CD4-positive, alpha-beta T cell treated with Interleukin-17A for 4 hours (primary cell): Measurements from ENCODE around the gene TMC7.

Source experiments
- DNase-seq: peaks from one replicate; pipeline ENCODE4 v3.0.0-alpha.2; 2020; ENCODE audit warnings: mixed read lengths

The TMC7 gene

DNA sequence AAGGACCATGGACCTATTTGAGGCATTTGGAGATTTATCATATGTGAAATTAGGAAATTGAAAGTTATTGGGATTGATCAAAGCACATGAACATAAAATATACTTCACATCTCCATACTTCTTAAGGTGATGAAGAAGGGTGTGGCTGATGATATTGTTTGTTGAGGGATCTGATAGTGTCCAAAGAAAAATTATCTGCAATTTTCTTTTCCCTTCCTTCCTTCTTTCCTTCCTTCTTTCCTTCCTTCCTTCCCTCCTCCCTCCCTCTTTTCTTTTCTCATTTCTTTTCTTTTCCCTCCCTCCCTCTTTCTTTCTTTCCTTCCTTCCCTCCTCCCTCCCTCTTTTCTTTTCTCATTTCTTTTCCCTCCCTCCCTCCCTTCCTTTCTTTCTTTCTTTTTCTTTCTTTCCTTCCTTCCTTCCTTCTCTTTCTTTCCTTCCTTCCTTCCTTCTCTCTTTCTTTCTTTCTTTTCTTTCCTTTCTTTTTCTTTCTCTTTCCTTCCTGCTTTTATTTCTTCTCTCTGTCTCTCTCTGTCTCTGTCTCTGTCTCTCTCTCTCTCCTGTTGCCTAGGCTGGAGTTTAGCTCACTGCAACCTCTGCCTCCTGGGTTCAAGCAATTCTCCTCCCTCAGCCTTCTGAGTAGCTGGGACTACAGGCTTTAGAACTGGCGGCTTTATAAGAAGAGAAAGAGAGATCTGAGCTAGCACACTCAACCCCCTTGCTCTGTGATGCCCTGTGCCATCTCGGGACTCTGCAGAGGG is 109.1 kb downstream of the TMC7 start:
- DNase-seq: no peak

DNA sequence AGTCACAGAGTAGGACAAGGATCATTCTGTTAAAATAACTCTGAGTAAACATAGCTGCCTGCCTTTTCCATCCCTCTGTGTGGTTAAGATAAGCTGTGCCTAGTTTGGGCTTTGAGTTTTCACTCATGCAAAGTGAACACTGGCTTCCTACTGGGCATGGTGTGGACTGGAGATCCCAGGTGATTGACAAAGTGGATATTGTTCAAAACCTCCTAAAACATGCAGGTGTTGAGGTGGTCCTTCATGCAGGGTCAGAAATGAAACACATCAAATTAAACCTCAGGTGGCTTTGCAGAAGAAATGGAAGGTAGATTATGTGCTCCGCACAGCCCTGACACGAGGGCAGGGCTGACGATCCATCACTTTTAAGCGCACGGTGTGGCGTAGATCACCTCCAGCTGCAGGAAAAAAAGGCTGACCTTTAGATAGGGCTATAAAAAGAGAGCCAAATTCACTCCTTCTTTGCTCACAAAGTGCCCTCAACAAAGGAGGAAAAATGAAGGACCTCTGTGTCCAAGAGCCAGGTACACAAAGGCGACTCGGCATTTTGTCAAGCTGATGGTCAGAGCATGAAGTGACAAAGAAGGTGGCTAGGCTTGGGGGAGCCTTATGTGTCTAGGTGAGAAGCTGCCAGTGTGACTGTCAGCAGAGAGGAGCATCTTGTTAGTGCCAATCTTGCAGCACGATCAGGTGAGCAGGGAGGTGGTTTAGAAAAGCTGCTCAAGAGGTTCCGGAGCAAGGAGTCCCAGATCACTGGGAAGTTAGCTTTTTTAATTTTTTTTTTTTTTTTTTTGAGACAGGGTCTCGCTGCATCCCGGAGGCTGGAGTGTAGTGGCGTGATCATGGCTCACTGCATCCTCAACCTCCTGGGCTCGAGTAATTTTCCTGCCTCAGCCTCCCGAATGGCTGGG is 110.2 kb downstream of the TMC7 start:
- no peak for DNase-seq

DNA sequence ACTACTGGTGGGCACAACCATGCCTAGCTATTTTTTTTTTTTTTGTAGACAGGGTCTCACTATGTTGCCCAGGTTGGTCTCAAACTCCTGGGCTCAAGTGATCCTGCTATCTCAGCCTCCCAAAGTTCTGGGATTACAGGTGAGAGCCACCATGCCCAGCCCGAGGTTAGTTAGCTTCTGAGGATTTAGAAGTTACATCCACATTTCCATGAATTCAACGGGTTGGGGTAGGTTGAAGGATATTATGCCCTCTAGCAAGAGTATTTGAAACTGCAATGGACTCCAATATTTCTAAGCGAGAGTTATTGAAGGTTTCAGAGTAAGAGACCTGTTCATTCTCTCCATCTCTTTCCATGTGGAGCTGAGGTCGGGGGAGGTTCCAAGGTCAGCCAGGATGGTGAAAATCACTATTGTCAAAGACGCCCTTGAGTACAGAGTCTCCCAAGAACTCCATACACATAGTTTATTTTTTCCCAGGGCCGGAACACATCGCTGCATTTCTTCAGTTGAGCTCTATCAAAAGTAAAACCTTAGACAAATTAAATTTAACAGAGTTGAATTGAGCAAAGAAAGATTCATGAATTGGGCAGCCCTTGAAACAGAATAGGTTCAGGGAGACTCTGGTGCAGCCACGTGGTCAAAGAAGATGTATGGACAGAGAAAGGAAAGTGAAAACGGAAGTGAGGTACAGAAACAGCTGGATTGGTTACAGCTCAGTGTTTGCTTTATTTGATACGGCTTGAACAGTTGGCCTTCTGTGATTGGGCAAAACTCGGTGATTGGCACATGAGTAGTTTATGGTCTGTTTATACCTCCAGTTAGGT is 111.0 kb downstream of the TMC7 start:
- no peak for DNase-seq

DNA sequence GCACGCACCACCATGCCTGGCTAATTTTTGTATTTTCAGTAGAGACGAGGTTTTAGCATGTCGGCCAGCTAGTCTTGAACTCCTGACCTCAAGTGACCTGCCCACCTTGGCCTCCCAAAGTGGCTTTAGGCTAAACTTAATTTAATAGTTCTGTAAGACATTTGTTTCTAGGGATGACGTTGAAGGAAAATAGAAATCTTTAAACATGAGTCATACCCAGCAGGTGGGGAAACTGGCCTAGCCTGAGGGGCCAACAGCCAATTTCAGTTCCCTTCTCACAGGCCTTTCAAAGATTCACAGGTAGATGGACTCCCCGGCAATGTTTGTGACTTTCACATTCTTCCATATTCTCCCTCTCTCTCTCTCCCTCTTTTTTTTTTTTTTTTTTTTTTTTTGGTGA is 111.9 kb downstream of the TMC7 start:
- DNase-seq: no peak

DNA sequence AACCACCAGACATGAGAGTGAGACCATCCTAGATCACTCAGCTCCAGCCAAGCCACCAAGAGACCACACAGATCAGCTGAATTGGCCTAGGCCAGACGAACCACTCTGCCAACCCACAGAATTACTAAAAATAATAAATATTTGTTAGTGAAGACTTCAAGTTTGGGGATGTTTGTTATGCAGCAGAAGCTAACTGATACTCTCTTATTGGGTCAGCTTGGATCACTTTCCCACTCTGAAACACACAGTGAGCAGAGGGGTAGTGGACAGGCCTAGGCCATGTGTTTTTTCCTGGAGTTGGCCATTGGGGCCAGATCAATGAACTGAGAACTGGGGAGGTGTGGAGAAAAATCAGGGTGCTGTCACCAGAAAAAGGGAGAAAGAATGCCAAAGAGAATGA is 114.4 kb downstream of the TMC7 start:
- DNase-seq: no peak

DNA sequence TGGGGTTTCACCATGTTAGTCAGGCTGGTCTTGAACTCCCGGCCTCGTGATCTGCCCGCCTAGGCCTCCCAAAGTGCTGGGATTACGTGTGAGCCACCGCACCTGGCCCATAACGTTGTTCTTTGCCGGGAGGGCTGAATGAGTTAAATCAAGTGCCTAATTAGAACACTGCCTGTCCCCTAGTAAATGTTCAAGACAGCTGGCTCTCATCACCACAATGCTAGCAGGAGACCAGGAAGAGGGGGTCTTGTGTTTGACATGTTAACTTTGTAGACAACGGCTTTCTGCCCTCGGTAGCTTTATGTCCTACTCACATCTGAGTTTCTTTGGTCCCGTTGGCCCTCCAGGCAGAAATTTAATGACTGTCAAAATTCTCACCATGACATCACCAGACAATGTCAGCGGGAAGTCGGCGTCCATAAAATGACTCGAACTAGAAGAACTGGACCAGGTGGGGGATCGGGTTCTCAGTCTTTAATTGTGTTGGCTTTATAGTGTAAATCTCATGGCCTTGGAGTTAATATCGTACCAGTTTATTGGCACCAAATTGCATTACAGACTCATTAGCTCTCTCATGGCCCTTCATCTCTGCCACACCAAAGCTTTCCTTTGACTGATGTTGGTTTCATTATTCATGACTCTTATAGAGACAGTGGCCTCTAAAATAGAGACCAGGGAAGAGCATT is 118.6 kb downstream of the TMC7 start:
- DNase-seq: no peak

DNA sequence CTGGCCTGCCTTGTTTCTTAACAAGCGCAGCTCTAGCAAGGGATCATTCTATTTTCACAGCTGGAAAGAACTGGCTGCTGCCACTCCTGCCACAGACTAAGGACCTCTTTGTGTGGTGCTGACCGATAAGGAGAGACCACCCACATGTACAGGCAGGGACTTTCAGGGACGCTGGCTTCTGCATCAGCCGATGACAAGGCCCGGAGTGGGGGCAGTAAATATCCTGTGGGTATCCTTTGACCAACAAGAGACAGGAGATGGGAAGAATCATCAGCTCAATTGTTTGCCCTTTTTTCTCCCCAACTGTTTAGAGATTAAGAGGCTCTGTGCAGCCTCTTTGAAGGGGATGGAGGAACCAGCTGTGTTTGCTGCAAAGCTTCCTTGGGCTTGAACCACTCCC is 120.9 kb downstream of the TMC7 start:
- no peak for DNase-seq

DNA sequence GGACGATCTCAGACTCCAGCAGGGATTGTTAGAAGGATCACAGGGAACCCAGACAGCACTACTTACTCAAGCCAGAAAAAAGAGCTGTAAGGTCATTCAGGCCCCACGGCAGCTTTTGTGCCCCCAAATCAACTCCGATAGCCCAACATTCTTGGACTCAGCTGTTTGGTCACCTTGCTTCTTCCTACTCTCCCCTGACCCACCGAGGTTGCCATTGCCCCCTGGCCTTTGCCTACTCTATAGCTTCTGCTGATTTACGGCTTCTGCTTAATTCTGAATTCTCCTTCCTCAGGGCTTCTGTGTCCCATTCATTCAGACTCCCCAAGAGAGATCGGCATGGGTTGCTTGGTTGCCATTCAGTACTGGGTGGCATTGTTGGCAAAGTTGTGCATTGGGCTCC is 121.4 kb downstream of the TMC7 start:
- DNase-seq: no peak

DNA sequence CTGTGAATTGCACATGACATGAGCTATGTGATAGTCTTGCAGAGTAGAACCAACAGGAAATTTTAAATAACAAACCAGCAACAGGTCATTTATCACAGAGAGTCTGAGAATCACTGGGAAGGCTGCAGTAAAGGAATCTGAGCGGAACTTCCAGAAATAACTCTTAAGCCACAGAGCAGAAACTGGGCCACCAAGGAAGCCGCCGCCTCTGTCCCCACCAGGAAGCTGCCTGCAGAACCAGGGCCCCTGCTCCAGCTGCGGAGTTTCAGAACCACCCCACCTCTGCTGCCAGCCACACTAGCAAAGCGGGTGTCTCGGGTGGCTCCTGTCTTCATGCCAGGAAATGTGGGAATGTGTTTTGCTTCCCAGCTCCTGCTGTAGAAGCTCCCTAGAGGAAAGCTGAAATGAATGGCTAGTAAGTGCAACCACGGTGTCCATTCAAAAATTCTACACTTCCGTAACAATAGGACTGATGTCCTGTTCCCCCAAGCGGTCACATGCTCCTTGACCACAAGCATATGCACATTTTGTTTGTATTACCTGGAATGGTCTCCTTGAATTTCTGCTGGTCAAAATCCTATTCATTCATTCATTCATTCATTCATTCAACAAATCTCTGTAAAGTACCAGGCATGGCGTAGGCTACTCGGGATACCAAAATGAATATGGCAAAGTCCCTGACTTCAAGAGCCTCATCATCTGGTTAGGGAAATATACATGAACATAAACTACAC is 122.3 kb downstream of the TMC7 start:
- no peak for DNase-seq

DNA sequence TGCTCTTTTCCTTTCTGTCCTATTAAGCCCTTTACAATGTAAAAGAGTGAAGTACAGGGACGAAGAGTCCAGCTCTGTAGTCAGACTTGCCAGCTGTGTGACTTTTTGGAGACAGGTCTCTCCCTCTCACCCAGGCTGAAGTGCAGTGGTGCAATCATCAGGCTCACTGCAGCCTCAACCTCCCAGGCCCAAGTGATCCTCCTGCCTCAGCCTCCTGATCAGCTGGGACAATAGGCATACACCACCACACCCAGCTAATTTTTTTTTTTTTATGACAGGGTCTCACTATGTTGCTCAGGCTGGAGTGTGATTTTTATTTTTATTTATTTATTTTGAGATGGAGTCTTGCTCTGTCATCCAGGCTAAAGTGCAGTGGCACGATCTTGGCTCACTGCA is 122.9 kb downstream of the TMC7 start:
- DNase-seq: no peak

DNA sequence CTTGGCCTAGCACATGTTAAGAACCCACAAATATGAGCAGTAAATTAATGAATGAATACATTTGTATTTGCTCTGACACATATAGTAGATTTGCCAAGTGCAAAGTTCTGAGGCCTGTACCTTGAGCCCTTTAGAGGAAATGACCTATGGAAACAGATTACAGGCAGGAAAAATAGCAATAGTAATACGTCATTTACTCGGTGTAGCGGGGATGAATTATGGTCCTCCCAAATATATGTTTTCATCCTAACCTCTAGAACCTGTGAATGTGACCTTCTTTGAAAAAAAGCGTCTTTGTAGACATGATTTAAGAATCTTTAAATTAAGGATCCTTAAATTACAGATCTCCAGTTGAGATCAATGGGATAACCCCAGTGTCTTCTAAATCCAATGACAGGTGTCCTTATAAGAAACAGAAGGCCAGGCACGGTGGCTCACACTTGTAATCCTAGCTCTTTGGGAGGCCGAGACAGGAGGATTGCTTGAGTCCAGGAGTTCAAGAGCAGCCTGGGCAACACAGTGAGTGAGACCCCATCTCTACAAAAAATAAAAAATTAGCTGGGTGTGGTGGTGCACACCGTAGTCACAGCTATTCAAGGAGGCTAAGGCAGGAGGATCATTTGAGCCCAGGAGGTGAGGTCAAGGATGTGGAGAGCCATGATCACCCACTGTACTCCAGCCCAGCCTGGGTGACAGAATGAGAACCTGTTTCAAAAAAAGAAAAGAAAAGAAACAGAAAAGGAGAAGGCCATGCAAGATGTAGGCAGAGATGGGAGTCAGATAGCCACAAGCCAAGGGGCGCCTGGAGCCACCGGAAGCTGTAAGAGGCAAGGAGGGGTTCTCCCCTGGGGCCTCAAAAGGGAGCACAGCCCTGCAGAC is 124.9 kb downstream of the TMC7 start:
- DNase-seq: no peak

DNA sequence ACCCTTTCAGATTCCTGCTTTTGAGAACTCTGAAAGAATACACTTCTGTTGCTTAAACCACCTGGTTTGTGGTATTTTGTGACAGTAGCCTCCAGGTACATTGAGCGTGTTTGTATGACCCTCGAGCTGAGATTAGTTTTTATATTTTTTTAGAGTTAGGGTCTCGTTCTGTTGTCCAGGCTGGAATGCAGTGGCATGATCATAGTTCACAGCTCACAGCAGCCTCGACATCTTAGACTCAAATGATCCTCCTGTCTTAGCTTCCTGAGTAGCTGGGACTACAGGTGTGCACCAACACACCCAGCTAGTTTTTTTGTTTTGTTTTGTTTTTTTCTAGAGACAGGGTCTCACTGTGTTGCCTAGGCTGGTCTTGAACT is 125.5 kb downstream of the TMC7 start:
- no peak for DNase-seq

DNA sequence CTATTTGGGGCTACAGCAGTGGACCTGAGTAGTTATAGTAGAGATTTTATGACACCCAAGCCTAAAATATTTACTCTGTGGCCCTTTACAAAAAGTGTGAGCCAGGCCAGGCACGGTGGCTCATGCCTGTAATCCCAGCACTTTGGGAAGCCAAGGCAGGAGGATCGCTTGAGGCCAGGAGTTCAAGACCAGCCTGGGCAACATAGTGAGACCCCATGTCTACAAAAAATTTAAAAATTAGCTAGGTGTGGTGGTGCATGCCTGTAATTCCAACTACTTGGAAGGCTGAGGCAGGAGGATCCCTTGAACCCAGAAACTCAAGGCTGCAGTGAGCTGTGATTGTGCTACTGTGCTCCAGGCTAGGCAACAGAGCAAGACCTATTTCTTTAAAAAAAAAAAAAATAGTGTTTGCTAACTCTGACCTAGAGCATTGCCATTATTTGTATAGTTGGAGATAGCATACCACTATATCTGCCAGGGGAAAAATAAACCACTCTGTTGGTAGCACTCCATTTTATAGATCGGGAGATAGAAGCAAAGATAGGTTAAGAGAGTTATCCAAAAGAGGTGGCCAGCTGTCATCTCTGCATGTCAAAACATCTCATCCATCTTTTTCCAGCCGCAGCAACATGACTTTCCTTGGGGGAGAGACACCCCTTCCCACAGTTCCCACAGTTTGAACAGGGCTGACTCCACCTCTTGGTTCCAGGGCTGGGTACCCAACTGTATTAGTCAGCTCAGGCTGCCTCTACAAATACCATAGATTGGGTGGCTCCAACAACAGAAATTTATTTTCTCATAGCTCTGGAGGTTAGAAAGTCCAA is 127.0 kb downstream of the TMC7 start:
- no peak for DNase-seq

DNA sequence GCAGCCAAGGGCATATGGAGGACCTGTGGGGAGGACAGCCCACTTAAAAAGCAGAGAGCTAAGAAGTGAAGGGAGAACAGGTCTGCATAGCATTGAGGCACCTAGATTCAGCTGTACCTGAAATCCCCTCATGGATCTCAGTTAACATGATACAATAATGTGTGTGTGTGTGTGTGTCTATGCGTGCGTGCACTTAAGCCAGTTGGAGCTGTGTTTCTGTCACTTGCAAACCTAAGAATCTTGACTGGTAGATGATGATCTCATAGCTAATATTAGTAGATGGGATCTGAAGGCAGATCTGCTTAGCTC is 128.3 kb downstream of the TMC7 start:
- DNase-seq: no peak
